IMR-90 (cell line): ENCODE results near the gene SLC25A12. TPM values are rescaled to one million over a fixed set of nuclear protein-coding genes. Genes with fewer than 3 reads are reported as not detected.

Experiments
- ATAC-seq: fragments of 200-7000 bp; cut with Tn5 transposase; 2 replicates; pipeline ENCODE4 v1.9.1; 2020; ENCODE audit warnings: low read depth, mild to moderate bottlenecking, moderate library complexity
- BruUV-seq: library from RNA; stranded (reverse); fragments of 400-500 nt; replicated peaks from 2 replicates; lab custom pipeline; 2021; lab: Mats Ljungman, UMichigan
- CTCF ChIA-PET: fragments of 300-600 bp; formaldehyde crosslinking; extraction: SDS; loops from one replicate; lab custom pipeline; 2021; ENCODE audit warnings: antibody characterized with exemption; lab: Yijun Ruan, JAX
- POLR2A ChIA-PET: fragments of 300-600 bp; sonication (Branson Sonifier 250); formaldehyde crosslinking; loops from one replicate; lab custom pipeline; 2022; ENCODE audit warnings: antibody characterized with exemption; ENCODE audit not compliant: unreplicated experiment; lab: Charles Lee
- DNase-seq: peaks from one replicate; pipeline ENCODE4 v3.0.0; 2013
- H2AFZ ChIP-seq: replicated peaks from 2 replicates; pipeline ENCODE3; 2013; ENCODE audit warnings: low read length, mild to moderate bottlenecking; ENCODE audit not compliant: poor library complexity
- H2AK5ac ChIP-seq: 2 replicates; pipeline ENCODE4 v1.6.1; 2013; ENCODE audit warnings: low read depth, low read length, inconsistent platforms
- H2AK9ac ChIP-seq: replicated peaks from 2 replicates; pipeline ENCODE3; 2013; ENCODE audit warnings: mild to moderate bottlenecking, low read depth, low read length, moderate library complexity; ENCODE audit not compliant: poor library complexity
- H2BK120ac ChIP-seq: 2 replicates; pipeline ENCODE4 v1.6.1; 2013; ENCODE audit warnings: low read depth, low read length, inconsistent platforms
- H2BK15ac ChIP-seq: 3 replicates; pipeline ENCODE4 v1.6.1; 2013; ENCODE audit warnings: low read depth, low read length, inconsistent platforms
- H2BK20ac ChIP-seq: 2 replicates; pipeline ENCODE4 v1.6.1; 2013; ENCODE audit warnings: low read depth, mild to moderate bottlenecking, inconsistent platforms, low read length, moderate library complexity
- H2BK5ac ChIP-seq: 2 replicates; pipeline ENCODE4 v1.6.1; 2013; ENCODE audit warnings: mild to moderate bottlenecking, low read depth, low read length, inconsistent platforms; ENCODE audit not compliant: poor library complexity, severe bottlenecking
- H3K14ac ChIP-seq: replicated peaks from 2 replicates; pipeline ENCODE4 v1.6.1; 2013; ENCODE audit warnings: low read depth, low read length, inconsistent platforms
- H3K18ac ChIP-seq: 2 replicates; pipeline ENCODE4 v1.6.1; 2013; ENCODE audit warnings: low read depth, low read length, control low read depth
- H3K23ac ChIP-seq: 2 replicates; pipeline ENCODE4 v1.6.1; 2013; ENCODE audit warnings: low read depth, low read length, inconsistent platforms
- H3K27ac ChIP-seq: 2 replicates; pipeline ENCODE4 v1.5.1; 2013; ENCODE audit warnings: mild to moderate bottlenecking, control low read depth, low read length; ENCODE audit not compliant: insufficient read depth
- H3K27me3 ChIP-seq: 2 replicates; pipeline ENCODE4 v1.6.1; 2013; ENCODE audit warnings: low read length; ENCODE audit not compliant: control insufficient read depth, insufficient read depth
- H3K36me3 ChIP-seq: 2 replicates; pipeline ENCODE4 v1.6.1; 2013; ENCODE audit warnings: low read length, mixed read lengths; ENCODE audit not compliant: control insufficient read depth, insufficient read depth
- H3K4ac ChIP-seq: 2 replicates; pipeline ENCODE4 v1.6.1; 2013; ENCODE audit warnings: low read depth, low read length, inconsistent platforms
- H3K4me1 ChIP-seq: 2 replicates; pipeline ENCODE4 v1.6.1; 2013; ENCODE audit warnings: low read length, mixed read lengths; ENCODE audit not compliant: control insufficient read depth, insufficient read depth
- H3K4me2 ChIP-seq: 2 replicates; pipeline ENCODE4 v1.6.1; 2013; ENCODE audit warnings: low read depth, mild to moderate bottlenecking, control low read depth, low read length, moderate library complexity
- H3K4me3 ChIP-seq: 2 replicates; pipeline ENCODE4 v1.5.1; 2013; ENCODE audit warnings: low read depth, mild to moderate bottlenecking, control low read depth, low read length, moderate library complexity; ENCODE audit not compliant: insufficient read depth
- H3K56ac ChIP-seq: 2 replicates; pipeline ENCODE4 v1.6.1; 2013; ENCODE audit warnings: low read length, inconsistent platforms; ENCODE audit not compliant: insufficient read depth; ENCODE audit errors: extremely low read depth
- H3K79me1 ChIP-seq, 2 experiments: 2 replicates each; pipeline ENCODE4 v1.6.1; 2013; ENCODE audit warnings: low read length in 2 of 2, inconsistent platforms in 1 of 2, low read depth in 1 of 2
- H3K9ac ChIP-seq: 2 replicates; pipeline ENCODE4 v1.6.1; 2013; ENCODE audit warnings: low read depth, low read length, control low read depth
- H3K9me1 ChIP-seq: 2 replicates; pipeline ENCODE4 v1.6.1; 2013; ENCODE audit warnings: low read length, inconsistent platforms; ENCODE audit not compliant: insufficient read depth
- H3K9me3 ChIP-seq: 2 replicates; pipeline ENCODE4 v1.6.1; 2013; ENCODE audit warnings: low read length; ENCODE audit not compliant: control insufficient read depth, insufficient read depth
- H4K20me1 ChIP-seq: 2 replicates; pipeline ENCODE4 v1.6.1; 2013; ENCODE audit warnings: low read length, inconsistent platforms; ENCODE audit not compliant: insufficient read depth
- H4K5ac ChIP-seq: 2 replicates; pipeline ENCODE4 v1.6.1; 2013; ENCODE audit warnings: mild to moderate bottlenecking, low read depth, low read length, control low read depth
- H4K8ac ChIP-seq, 2 experiments: 2 replicates each; pipeline ENCODE4 v1.6.1; 2013; ENCODE audit warnings: low read depth in 2 of 2, low read length in 2 of 2, control low read depth in 1 of 2, inconsistent platforms in 1 of 2
- H4K91ac ChIP-seq: 2 replicates; pipeline ENCODE4 v1.6.1; 2013; ENCODE audit warnings: low read depth, low read length, inconsistent platforms; ENCODE audit not compliant: insufficient read depth
- CHD1 ChIP-seq: IDR thresholded peaks from 2 replicates; pipeline ENCODE4 v1.6.1; 2012; ENCODE audit warnings: low read depth, low read length, improper control_type of control experiment
- FOS ChIP-seq: fragments of 150-350 bp; IDR thresholded peaks from 2 replicates; pipeline ENCODE4 v1.6.1; 2016; ENCODE audit warnings: low read depth, low read length
- MAFK ChIP-seq: IDR thresholded peaks from 2 replicates; pipeline ENCODE4 v1.6.1; 2012; ENCODE audit warnings: low read depth, low read length, improper control_type of control experiment
- MXI1 ChIP-seq: IDR thresholded peaks from 2 replicates; pipeline ENCODE4 v1.6.1; 2012; ENCODE audit warnings: low read depth, mild to moderate bottlenecking, low read length, moderate library complexity, borderline replicate concordance
- RAD21 ChIP-seq: IDR thresholded peaks from 2 replicates; pipeline ENCODE4 v1.6.1; 2012; ENCODE audit warnings: low read length, improper control_type of control experiment
- WGBS, 2 experiments: methylation state at CpG; one replicate each; pipeline versions ENCODE4 v1.1.5 to v1.1.7; 2013; ENCODE audit warnings: missing lambda C conversion rate in 2 of 2; ENCODE audit not compliant: insufficient read length in 1 of 2; ENCODE audit errors: extremely low coverage in 2 of 2; 5-methylcytosine and 5-hydroxymethylcytosine counted together
- dilution Hi-C: fragments of 300-500 bp; cut with HindIII; formaldehyde crosslinking; loops from one replicate; pipeline ENCODE4 v1.14.3; 2018; ENCODE audit warnings: low sequenced_read_pairs; ENCODE audit not compliant: unreplicated experiment
- in situ Hi-C: fragments of 300-500 bp; cut with MboI; formaldehyde crosslinking; loops from 3 replicates; pipeline ENCODE4 v1.14.3; 2019; ENCODE audit warnings: low sequenced_read_pairs, inconsistent platforms, mixed read lengths
- intact Hi-C: fragments of 100-400 bp; cut with micrococcal nuclease; formaldehyde crosslinking; loops from 2 replicates; pipeline ENCODE4 v1.10.0; 2022
- polyA plus RNA-seq, 3 experiments: library from polyadenylated mRNA; depleted of rRNA; stranded (reverse); fragments of >200 nt; gene quantifications; 2 replicates each; pipeline ENCODE4 v1.2.3, GENCODE V29; 2012; ENCODE audit warnings: low replicate concordance in 1 of 3
- total RNA-seq: library from RNA; depleted of rRNA; stranded (reverse); fragments of >200 nt; gene quantifications from 2 replicates; pipeline ENCODE4 v1.2.3, GENCODE V29; 2012

The SLC25A12 gene
- total and polyA plus RNA-seq, 2 of the 4 experiments (the other 2 are of a cell fraction) = 16.3 to 17.6 TPM

DNA sequence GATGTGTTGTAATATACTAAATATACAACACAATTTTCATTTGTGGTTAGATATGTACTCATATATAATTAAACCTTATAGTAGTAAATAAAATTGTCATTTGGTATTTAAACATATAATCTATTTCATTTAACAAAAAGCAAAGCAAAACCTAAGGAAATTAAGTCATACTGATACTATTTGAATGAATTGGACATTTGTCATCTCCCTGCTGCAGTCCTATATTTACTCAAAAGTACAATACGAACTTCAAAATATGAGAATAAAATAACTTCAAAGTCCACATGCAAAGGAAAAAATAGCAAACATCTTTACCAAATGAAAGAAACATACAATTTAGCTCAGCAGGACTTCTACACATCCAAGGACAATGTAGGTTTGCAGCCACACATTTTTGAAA, 16.4 kb upstream of the SLC25A12 start:
- Histone ChIP-seq H4K8ac (no peak overlapping the region), H2AK9ac (no peak overlapping the region), H3K27ac (no peak overlapping the region), H3K4me3 (no peak overlapping the region), H3K36me3 (no peaks in the 10 kb centered on the region), H3K4ac (no peak overlapping the region), H3K4me2 (no peak overlapping the region), H2AFZ (no peak overlapping the region), H2BK5ac (no peak overlapping the region), H2BK20ac (no peak overlapping the region), H3K14ac (no peak overlapping the region), H3K23ac (no peak overlapping the region), H3K9ac (no peak overlapping the region), H2AK5ac (no peak overlapping the region), H3K9me1 (no peaks in the 10 kb centered on the region), H4K5ac (no peak overlapping the region), H2BK120ac (no peak overlapping the region), H4K91ac (no peak overlapping the region), H3K18ac (no peak overlapping the region), H3K27me3 (no peaks in the 10 kb centered on the region), H3K4me1 (no peaks in the 10 kb centered on the region), H2BK15ac (no peak overlapping the region), H4K20me1 (no peaks in the 10 kb centered on the region), H3K9me3 (no peaks in the 10 kb centered on the region), H3K79me1 (no peaks in the 10 kb centered on the region), H3K56ac (no peak overlapping the region)
- dilution Hi-C loops = no loop called here
- WGBS, 2 experiments = no CpG with 5 or more reads among the region's 1 CpG
- ChIA-PET CTCF (no interaction called here), POLR2A (no interaction called here)
- intact Hi-C loops = no loop called here
- TF ChIP-seq MAFK (no peak), MXI1 (no peak), CHD1 (no peak), RAD21 (no peak), FOS (no peak)
- no TSS peak for BruUV-seq
- in situ Hi-C loops = no loop called here
- no peak for DNase-seq
- no peak for ATAC-seq
